Peyer's patch (tissue), 4 donors: ENCODE measurements around the gene CUBN. TPM values are rescaled to one million over a fixed set of nuclear protein-coding genes. Genes with fewer than 3 reads are reported as not detected.

Experiments used
- DNase-seq, 3 donors: peaks; one replicate each; pipeline ENCODE4 v3.0.0-alpha.2; 2017 to 2019
- H3K27ac ChIP-seq, 4 donors: fragments of 200-600 bp; sonication (generic); one replicate each; pipeline ENCODE4 v1.5.1; 2016 to 2019
- H3K27me3 ChIP-seq, 2 donors: fragments of 200-600 bp; sonication (generic); one replicate each; pipeline ENCODE4 v1.5.1; 2019
- H3K36me3 ChIP-seq, 3 donors: fragments of 200-600 bp; sonication (generic); one replicate each; pipeline ENCODE4 v1.5.1; 2016 to 2019
- H3K4me1 ChIP-seq, 4 donors: fragments of 200-600 bp; sonication (generic); one replicate each; pipeline ENCODE4 v1.5.1; 2016 to 2019
- H3K4me3 ChIP-seq, 4 donors: fragments of 200-600 bp; sonication (generic); 1 replicate in 3 of 4; 2 replicates in 1 of 4; pipeline ENCODE4 v1.5.1; 2016 to 2019; ENCODE audit warnings: mild to moderate bottlenecking in 1 of 4
- H3K9me3 ChIP-seq, 4 donors: fragments of 200-600 bp; sonication (generic); one replicate each; pipeline ENCODE4 v1.5.1; 2016 to 2019; ENCODE audit warnings: mild to moderate bottlenecking in 1 of 4
- POLR2A ChIP-seq, 2 donors: fragments of 450-650 bp; IDR thresholded peaks; one replicate each; pipeline ENCODE4 v1.5.1; 2017; ENCODE audit warnings: antibody characterized with exemption in 2 of 2, mild to moderate bottlenecking in 2 of 2, moderate library complexity in 2 of 2
- total RNA-seq, 4 donors: library from RNA; depleted of rRNA; stranded (reverse); fragments of >200 nt; gene quantifications; one replicate each; pipeline ENCODE4 v1.1.0, GENCODE V29; 2016
- TF ChIP-seq, protein P1 (sequence below), 6 experiments: fragments of 450-650 bp in 4 of 6; fragments of 200-600 bp in 2 of 6; sonication (generic) in 1 of 6; IDR thresholded peaks; one replicate each; pipeline ENCODE4 v1.5.1; 2017 to 2019; ENCODE audit warnings: antibody characterized with exemption in 6 of 6, mild to moderate bottlenecking in 3 of 6, moderate library complexity in 1 of 6

Gene CUBN
- total RNA-seq, 4 donors from 2014 or later = 2.5 to 329 (median 126) TPM

DNA sequence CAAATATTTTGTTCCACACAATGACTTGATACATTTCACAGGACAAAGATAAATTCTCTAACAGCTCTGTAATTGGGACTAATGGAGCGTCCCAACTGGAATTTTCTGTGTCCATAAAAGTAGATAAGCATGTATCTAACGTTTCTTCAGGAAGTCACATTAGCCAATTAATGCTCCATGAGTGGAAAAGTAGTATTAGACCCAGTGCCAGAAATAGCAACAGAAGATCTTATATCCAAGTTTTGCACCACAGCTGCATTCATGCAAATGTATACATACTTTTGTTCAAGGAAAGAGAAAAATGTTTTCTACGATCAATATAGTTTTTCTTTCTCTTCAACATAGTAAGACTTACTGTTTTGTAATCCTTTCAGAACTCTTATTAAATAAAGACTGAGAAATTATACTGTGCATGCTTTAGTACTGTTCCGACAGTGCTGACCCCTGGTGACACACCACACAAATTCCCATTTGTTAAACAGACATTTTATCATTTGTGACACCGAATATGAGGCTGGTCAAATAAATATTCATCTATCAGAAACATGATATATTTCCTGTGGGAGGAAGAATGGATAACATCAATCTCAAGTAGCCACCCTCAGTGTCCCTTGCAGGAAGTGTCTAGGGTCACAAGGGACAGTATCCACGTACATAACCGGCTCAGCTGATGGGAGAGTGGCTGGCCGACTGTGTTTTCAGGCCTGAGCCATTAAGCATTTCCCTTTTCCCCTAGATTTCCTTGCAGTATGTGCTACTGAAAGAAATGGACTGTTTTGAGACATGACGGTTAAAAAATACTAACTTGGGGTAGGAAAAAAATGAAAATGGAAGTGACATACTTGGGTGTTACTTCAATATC, 210.3 kb downstream of the CUBN start:
- DNase-seq = no peak

DNA sequence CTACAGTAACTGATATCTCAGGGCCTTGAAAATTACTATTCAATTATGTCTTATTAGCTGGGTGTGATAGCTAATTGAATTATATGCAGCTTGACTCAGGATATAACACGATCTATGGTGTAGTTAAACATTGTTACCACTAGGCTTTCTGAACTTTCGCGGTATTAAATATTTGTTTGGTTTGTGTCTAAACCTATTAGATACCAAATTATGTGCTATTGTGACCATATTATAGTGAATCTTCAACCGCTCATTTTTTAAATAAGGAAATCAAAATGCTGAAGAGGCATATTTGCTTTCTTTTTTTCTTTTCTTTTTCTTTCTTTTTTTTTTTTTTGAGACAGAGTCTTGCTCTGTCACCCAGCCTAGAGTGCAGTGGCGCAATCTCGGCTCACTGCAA, 213.1 kb downstream of the CUBN start:
- Histone ChIP-seq H3K9me3 (no peaks in the 10 kb centered on the region), H3K4me1 (no peaks in the 10 kb centered on the region), H3K4me3 (no peak overlapping the region), H3K27me3 (no peaks in the 10 kb centered on the region), H3K27ac (no peak overlapping the region), H3K36me3 (peaks cover 0 to 7% (median 0%) of the 10 kb centered on the region in 3 donors)
- DNase-seq = no peak
- TF ChIP-seq, protein P1, sequence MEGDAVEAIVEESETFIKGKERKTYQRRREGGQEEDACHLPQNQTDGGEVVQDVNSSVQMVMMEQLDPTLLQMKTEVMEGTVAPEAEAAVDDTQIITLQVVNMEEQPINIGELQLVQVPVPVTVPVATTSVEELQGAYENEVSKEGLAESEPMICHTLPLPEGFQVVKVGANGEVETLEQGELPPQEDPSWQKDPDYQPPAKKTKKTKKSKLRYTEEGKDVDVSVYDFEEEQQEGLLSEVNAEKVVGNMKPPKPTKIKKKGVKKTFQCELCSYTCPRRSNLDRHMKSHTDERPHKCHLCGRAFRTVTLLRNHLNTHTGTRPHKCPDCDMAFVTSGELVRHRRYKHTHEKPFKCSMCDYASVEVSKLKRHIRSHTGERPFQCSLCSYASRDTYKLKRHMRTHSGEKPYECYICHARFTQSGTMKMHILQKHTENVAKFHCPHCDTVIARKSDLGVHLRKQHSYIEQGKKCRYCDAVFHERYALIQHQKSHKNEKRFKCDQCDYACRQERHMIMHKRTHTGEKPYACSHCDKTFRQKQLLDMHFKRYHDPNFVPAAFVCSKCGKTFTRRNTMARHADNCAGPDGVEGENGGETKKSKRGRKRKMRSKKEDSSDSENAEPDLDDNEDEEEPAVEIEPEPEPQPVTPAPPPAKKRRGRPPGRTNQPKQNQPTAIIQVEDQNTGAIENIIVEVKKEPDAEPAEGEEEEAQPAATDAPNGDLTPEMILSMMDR (IDR thresholded peaks at IDR 0.05) = no peak
- no peak for TF ChIP-seq POLR2A (IDR thresholded peaks at IDR 0.05)

More for the DNA sequence above, 210.3 kb downstream of the CUBN start:
- Histone ChIP-seq H3K27ac (no peak overlapping the region), H3K4me1 (no peaks in the 10 kb centered on the region), H3K27me3 (no peaks in the 10 kb centered on the region), H3K4me3 (no peak overlapping the region), H3K9me3 (no peaks in the 10 kb centered on the region), H3K36me3 (no peaks in the 10 kb centered on the region)
- TF ChIP-seq, protein P1 (IDR thresholded peaks at IDR 0.05) = no peak
- no peak for TF ChIP-seq POLR2A (IDR thresholded peaks at IDR 0.05)

DNA sequence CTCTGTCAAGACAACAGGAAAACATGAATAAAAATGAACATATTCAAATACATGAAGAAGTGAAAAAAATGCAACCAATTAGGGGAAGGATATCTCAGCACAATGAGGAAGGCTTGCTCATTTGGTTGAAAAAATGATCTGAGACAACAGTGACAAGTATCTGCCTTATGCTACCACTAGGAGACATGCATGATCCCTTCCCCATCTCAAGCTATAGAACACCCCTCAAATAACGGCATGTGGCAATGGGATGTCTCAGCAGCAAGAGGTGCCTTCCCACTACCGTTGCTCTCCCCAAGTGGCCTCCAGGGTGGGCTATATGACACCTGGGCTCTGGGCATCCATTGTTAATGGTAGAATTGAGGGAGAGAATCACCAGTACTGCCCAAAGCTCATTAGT, 214.3 kb downstream of the CUBN start:
- H3K4me1 ChIP-seq = no peaks in the 10 kb centered on the region
- peaks cover 0 to 7% (median 0%) of the 10 kb centered on the region in 3 donors for H3K36me3 ChIP-seq
- no peaks in the 10 kb centered on the region for H3K27me3 ChIP-seq
- H3K9me3 ChIP-seq = no peaks in the 10 kb centered on the region
- no peak overlapping the region for H3K27ac ChIP-seq
- TF ChIP-seq POLR2A (IDR thresholded peaks at IDR 0.05) = no peak
- TF ChIP-seq, protein P1 (IDR thresholded peaks at IDR 0.05) = no peak
- DNase-seq = no peak
- no peak overlapping the region for H3K4me3 ChIP-seq

DNA sequence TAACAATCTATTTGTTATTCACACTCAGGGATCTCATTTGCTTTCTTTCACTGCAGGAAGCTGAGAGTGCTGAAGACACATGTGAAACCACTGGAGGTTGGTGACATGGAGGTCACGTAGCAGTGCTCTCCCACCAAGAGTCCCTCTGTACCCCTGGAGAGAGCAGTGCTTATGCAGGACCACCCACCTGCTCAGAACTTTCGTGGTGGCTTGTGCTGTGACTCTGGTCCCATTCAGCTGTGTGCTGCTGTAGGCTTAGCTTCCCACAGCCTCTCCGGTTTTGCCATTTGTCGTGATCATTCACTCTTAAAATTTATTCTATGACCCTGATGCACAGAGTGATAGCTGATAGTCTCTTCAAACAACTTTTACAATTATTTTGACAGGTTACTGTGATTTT, 216.3 kb downstream of the CUBN start:
- no peak for DNase-seq
- Histone ChIP-seq H3K27ac (no peak overlapping the region), H3K9me3 (no peaks in the 10 kb centered on the region), H3K4me1 (no peaks in the 10 kb centered on the region), H3K4me3 (no peak overlapping the region), H3K36me3 (peaks cover 0 to 7% (median 0%) of the 10 kb centered on the region in 3 donors), H3K27me3 (no peaks in the 10 kb centered on the region)
- TF ChIP-seq POLR2A (IDR thresholded peaks at IDR 0.05) = no peak
- TF ChIP-seq, protein P1 (IDR thresholded peaks at IDR 0.05) = no peak

DNA sequence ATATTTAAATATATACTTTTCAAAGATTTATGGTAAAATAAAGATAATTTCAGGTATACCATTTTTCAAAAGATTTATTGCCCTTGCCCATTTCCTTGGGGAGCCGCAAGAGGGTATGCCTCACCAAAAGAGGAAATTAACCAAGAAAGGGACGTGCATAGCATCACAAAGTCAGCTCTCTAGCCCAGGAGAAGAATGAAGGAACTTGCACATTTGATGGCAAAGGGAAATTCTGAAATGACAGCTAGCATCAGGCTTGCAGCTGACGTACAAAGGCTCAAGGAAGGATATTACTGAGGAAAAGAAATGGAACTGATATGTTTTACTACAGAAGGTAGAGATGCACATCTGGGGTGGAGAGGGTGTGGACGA, 218.8 kb downstream of the CUBN start:
- Histone ChIP-seq H3K4me1 (no peaks in the 10 kb centered on the region), H3K9me3 (no peaks in the 10 kb centered on the region), H3K27me3 (no peaks in the 10 kb centered on the region), H3K36me3 (peaks cover 0 to 7% (median 0%) of the 10 kb centered on the region in 3 donors), H3K27ac (no peak overlapping the region), H3K4me3 (no peak overlapping the region)
- TF ChIP-seq, protein P1 (IDR thresholded peaks at IDR 0.05) = no peak
- no peak for TF ChIP-seq POLR2A (IDR thresholded peaks at IDR 0.05)
- no peak for DNase-seq
